Measurements from ENCODE around the gene HCCS.

GRCh38 chrX:11129534-11130105 is 18.5 kb downstream of the HCCS start:
- TF ChIP-seq CTCF (IDR thresholded peaks at IDR 0.05) (no peak), POLR2A (IDR thresholded peaks at IDR 0.05) (no peak), POLR2AphosphoS5 (IDR thresholded peaks at IDR 0.05) (no peak), EP300 (IDR thresholded peaks at IDR 0.05) (no peak)
